Measurements from ENCODE around the gene MGA. TPM values are rescaled to one million over a fixed set of nuclear protein-coding genes. Genes with fewer than 3 reads are reported as not detected.

The MGA gene
- total and polyA plus RNA-seq, 2 experiments from 2014 or later, result 42.6 to 58.9 TPM

- Histone ChIP-seq H3F3A (replicated peaks; ENCODE audit: low read depth) (no peaks in the 10 kb centered on the region), H3K36me3 (ENCODE audit: insufficient read depth) (no peaks in the 10 kb centered on the region), H3K4me3 (no peak overlapping the region), H3K9me2 (ENCODE audit: insufficient read depth) (no peaks in the 10 kb centered on the region), H3K27me3 (ENCODE audit: insufficient read depth) (no peaks in the 10 kb centered on the region), H4K20me1 (replicated peaks; ENCODE audit: insufficient read depth) (no peaks in the 10 kb centered on the region; the same call in 1 of the 2 replicates), H3K27ac (ENCODE audit: low read depth) (no peak overlapping the region), H3K79me2 (replicated peaks; ENCODE audit: insufficient read depth) (no peaks in the 10 kb centered on the region), H2AFZ (no peak overlapping the region), H3K4me1 (ENCODE audit: insufficient read depth) (no peaks in the 10 kb centered on the region), H3K4me2 (no peak overlapping the region)
- Mint-ChIP-seq H3K27me3 (ENCODE audit: insufficient read depth, low read depth, poor library complexity) (peaks cover 7% of the 10 kb centered on the region), H3K9me3 (no peaks in the 10 kb centered on the region; the same call in 2 of the 3 replicates), H3K27ac (no peak overlapping the region), H3K36me3 (ENCODE audit: low read depth) (no peaks in the 10 kb centered on the region), H3K4me1 (peaks cover 11% of the 10 kb centered on the region), H3K4me3 (no peak overlapping the region)
- no peak for ATAC-seq
- no peak for DNase-seq (ENCODE audit: low spot score)
- TF ChIP-seq CREB1 (CRISPR knock-in tag; IDR thresholded peaks at IDR 0.05; ENCODE audit: low read depth) (no peak), ZNF462 (CRISPR knock-in tag; IDR thresholded peaks at IDR 0.05) (no peak), ZNF114 (CRISPR knock-in tag; IDR thresholded peaks at IDR 0.05) (no peak), ZNF331 (CRISPR knock-in tag; IDR thresholded peaks at IDR 0.05; ENCODE audit: low read depth) (no peak), ETS1 (IDR thresholded peaks at IDR 0.05) (no peak), NANOG (IDR thresholded peaks at IDR 0.05; ENCODE audit: borderline replicate concordance) (no peak), JUNB (IDR thresholded peaks at IDR 0.05; ENCODE audit: unreplicated experiment) (no peak), REST (IDR thresholded peaks at IDR 0.05; ENCODE audit: unreplicated experiment) (no peak), POLR2AphosphoS5 (IDR thresholded peaks at IDR 0.05; ENCODE audit: low read depth) (no peak), CTCF (conservative IDR thresholded peaks at IDR 0.05; ENCODE audit: low read depth in 2 of 2) (no peak), EZH2phosphoT487 (IDR thresholded peaks at IDR 0.05; ENCODE audit: unreplicated experiment) (no peak), EZH2 (IDR thresholded peaks at IDR 0.05; ENCODE audit: low read depth, unreplicated experiment) (no peak), STAT1 (IDR thresholded peaks at IDR 0.05; ENCODE audit: unreplicated experiment) (no peak)
These were observed 149.5 kb downstream of the MGA start for GRCh38 chr15:41809526-41810220.
